ENCODE measurements around the gene KANK2.
A peak's percentile ranks its signal among the peaks of the same experiment; 100 is the strongest.

Gene KANK2

DNA sequence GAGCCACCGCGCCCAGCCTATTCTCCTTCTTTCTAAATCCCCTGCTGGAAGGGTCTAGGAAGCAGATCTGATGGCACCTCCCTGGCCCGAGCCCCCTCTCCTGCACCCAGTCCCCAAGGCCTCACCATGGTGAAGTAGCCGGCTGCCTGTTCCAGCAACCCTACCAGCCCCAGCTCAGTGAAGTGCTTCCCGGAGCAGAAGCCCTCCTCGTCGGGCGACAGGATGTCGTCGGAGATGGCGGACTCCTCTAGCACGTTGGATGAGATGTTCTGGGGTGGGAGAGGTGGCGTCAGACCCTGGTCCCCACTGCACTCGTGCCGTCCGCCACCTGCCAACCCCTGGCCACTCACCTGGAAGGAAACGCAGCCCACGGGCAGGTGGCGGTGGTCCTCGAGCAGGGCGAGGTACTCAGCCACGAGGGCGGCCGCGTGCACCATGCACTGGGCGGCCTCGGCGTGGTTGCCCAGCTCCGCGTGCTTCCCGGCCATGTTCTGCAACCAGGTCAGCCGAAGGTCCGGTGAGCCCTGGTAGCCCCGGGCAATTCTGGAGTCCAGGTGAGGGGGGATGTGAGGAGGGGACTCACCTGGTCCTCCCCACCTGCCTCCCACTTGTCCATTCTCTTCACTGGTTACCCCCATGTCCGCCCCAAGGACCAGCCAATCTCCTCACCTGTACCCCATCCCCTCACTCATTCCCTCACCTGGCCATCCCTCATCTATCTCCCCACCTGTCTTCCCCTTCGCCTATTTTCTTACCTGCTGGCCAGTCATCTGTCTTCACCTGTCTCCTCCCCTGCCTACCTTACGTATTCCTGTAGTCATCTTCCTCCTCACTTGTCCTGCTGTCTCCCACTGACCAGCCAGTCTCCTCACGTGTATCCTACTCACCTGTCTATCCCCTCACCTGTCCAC is 11.5 kb upstream of the KANK2 start:
- TF ChIP-seq SIN3A (IDR thresholded peaks at IDR 0.05; ENCODE audit: borderline replicate concordance, insufficient read depth, low read length) = no peak

DNA sequence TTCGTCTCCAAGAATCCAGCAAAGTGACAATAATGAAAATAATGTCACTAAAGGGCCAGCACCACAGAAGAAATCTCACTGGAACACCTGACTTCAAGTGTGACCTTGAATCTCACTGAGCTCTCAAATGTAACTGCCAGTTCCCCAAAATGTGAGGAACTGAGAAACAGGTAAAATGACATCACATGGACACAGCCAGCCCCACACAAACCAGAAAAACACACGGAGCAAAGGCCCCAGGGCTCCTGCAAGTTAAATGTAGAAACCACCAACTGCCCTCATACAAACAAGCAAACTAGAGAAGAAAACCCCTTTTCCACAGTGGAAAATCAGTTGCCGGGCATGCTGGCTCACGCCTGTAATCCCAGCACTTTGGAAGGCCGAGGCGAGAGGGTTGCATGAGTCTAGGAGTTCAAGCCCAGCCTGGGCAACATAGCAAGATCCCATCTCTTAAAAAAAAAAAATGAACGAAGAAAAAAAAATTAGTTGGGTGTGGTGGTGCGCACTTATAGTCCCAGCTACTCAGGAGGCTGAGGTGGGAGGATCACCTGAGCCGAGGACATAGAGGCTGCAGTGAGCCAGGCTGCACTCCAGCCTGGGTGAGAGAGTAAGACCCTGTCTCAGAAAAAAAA is 8.7 kb upstream of the KANK2 start:
- no peak for TF ChIP-seq TAF1 (IDR thresholded peaks at IDR 0.05; ENCODE audit: borderline replicate concordance, insufficient read depth, low read length)
- TF ChIP-seq SIN3A (IDR thresholded peaks at IDR 0.05; ENCODE audit: borderline replicate concordance, insufficient read depth, low read length) = no peak
- TF ChIP-seq POLR2AphosphoS5 (IDR thresholded peaks at IDR 0.05; ENCODE audit: low read depth, low read length) = no peak
- TF ChIP-seq, protein P1, sequence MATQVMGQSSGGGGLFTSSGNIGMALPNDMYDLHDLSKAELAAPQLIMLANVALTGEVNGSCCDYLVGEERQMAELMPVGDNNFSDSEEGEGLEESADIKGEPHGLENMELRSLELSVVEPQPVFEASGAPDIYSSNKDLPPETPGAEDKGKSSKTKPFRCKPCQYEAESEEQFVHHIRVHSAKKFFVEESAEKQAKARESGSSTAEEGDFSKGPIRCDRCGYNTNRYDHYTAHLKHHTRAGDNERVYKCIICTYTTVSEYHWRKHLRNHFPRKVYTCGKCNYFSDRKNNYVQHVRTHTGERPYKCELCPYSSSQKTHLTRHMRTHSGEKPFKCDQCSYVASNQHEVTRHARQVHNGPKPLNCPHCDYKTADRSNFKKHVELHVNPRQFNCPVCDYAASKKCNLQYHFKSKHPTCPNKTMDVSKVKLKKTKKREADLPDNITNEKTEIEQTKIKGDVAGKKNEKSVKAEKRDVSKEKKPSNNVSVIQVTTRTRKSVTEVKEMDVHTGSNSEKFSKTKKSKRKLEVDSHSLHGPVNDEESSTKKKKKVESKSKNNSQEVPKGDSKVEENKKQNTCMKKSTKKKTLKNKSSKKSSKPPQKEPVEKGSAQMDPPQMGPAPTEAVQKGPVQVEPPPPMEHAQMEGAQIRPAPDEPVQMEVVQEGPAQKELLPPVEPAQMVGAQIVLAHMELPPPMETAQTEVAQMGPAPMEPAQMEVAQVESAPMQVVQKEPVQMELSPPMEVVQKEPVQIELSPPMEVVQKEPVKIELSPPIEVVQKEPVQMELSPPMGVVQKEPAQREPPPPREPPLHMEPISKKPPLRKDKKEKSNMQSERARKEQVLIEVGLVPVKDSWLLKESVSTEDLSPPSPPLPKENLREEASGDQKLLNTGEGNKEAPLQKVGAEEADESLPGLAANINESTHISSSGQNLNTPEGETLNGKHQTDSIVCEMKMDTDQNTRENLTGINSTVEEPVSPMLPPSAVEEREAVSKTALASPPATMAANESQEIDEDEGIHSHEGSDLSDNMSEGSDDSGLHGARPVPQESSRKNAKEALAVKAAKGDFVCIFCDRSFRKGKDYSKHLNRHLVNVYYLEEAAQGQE (IDR thresholded peaks at IDR 0.05; ENCODE audit: insufficient read depth in 1 of 2, low read depth in 2 of 2, low read length in 2 of 2) = no peak
- no peak for TF ChIP-seq FOXP2 (optimal IDR thresholded peaks at IDR 0.05; ENCODE audit: borderline replicate concordance, extremely low read depth, extremely low read length, insufficient read depth)

DNA sequence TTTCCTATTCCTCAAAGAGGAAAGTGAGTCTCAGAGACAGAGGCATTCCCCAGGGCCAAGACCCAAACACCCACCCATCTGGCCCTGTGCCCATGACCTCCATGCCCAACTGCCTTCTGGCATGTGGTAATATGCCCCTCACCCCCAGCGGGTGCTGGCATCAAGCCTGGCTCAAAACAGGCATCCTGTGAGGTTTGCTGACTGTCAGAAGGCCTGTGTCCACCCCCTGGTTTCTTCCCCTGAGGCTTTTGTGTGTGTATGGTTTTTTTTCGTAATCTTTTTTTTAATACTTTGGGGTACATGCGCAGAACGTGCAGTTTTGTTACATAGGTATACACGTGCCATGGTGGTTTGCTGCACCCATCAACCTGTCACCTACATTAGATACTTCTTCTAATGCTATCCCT is 7.6 kb upstream of the KANK2 start:
- TF ChIP-seq POLR2AphosphoS5 (IDR thresholded peaks at IDR 0.05; ENCODE audit: low read depth, low read length) (no peak), SIN3A (IDR thresholded peaks at IDR 0.05; ENCODE audit: borderline replicate concordance, insufficient read depth, low read length) (no peak), TAF1 (IDR thresholded peaks at IDR 0.05; ENCODE audit: borderline replicate concordance, insufficient read depth, low read length) (no peak), FOXP2 (optimal IDR thresholded peaks at IDR 0.05; ENCODE audit: borderline replicate concordance, extremely low read depth, extremely low read length, insufficient read depth) (no peak)
- TF ChIP-seq, protein P1 (IDR thresholded peaks at IDR 0.05; ENCODE audit: insufficient read depth in 1 of 2, low read depth in 2 of 2, low read length in 2 of 2) = no peak

DNA sequence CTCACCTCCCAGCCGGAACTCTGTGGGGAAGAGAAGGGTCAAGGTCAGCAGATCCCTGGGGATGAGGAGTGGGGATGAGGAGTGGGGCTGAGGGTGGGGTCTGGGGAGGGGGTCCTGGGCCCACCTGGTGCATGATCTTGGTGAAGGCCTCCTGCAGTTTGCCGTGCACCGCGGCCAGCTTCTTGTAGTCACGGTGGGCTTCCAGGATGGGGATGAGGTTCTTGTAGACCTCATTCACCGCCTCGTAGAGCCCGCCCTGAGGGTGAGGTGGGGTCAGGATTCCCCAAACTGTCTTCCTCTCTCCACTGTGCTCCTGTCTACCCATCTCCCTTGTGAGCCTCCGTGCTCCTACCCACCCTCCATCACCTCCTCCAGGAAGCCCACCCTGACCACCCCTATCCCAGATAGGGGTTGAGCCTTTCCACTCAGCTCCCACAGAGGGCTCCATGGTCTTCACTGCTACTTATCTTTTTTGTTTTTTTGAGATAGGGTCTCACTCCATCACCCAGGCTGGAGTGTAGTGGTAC is 6.8 kb upstream of the KANK2 start:
- TF ChIP-seq, protein P1 (IDR thresholded peaks at IDR 0.05; ENCODE audit: insufficient read depth in 1 of 2, low read depth in 2 of 2, low read length in 2 of 2) = no peak
- no peak for TF ChIP-seq SIN3A (IDR thresholded peaks at IDR 0.05; ENCODE audit: borderline replicate concordance, insufficient read depth, low read length)
- no peak for TF ChIP-seq TAF1 (IDR thresholded peaks at IDR 0.05; ENCODE audit: borderline replicate concordance, insufficient read depth, low read length)
- no peak for TF ChIP-seq FOXP2 (optimal IDR thresholded peaks at IDR 0.05; ENCODE audit: borderline replicate concordance, extremely low read depth, extremely low read length, insufficient read depth)
- TF ChIP-seq POLR2AphosphoS5 (IDR thresholded peaks at IDR 0.05; ENCODE audit: low read depth, low read length) = no peak

DNA sequence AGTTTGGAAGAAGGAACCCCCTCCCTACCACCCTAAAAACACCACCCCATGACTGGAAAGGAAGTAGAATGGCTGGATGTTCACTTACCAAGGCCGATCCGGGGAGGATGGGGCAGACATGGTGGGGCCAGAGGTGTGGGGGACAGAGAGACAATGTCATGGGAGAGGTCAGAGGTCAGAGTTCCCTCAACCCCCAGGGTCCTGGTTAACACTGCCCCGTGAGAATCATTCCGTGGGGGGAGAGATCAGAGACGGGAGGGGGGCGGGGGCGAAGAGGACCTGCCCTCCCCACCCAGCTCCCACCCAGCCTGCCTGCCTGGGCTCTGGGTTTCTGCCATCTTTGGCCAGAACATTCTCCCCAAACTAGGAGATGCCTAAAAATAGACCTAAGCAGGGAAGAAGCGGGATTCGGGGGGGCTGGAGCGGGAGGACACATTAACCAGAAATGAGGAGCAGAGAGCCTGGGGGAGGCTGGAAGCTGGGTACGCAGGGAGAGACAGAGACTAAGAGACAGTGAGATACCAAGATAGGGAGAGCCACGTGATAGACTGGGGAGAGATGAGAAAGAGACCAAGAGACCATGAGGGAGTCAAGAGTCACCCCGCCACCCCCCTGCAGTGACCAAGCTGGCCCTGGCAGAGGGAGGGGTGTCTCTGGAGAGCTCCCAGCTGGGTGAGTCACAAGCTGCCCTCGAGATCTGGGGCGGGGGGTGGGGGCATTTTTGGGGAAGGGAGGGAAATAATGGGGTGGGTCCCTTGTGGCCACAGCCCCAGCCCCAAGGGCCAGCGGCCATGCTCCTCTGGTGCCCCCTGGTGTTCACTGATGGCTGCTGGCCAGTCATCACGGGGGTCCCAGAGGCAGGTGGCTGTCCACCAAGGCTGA is 6.1 kb upstream of the KANK2 start:
- peak; percentile 72 for TF ChIP-seq FOXP2 (optimal IDR thresholded peaks at IDR 0.05; ENCODE audit: borderline replicate concordance, extremely low read depth, extremely low read length, insufficient read depth)
- TF ChIP-seq TAF1 (IDR thresholded peaks at IDR 0.05; ENCODE audit: borderline replicate concordance, insufficient read depth, low read length) = no peak
